Measurements from ENCODE around the gene PEX14.

PEX14 gene

GRCh38 chr1:10470043-10470442, 4.7 kb upstream of the PEX14 start:
- Histone ChIP-seq H3K4ac (ENCODE audit: low read depth in 1 of 2, low read length in 2 of 2) (no peak overlapping the region), H2AFZ (ENCODE audit: low read depth, low read length) (no peak overlapping the region), H3K18ac (ENCODE audit: low read depth in 1 of 2, low read length in 2 of 2) (no peak overlapping the region), H2BK15ac (ENCODE audit: low read depth, poor library complexity, severe bottlenecking) (no peak overlapping the region), H3K36me3 (ENCODE audit: control insufficient read depth in 1 of 2, insufficient read depth in 2 of 2, low read depth in 1 of 2, low read length in 2 of 2) (peaks cover 20 to 33% of the 10 kb centered on the region in 2 experiments), H3K14ac (ENCODE audit: low read length in 2 of 2) (no peak overlapping the region), H2BK5ac (ENCODE audit: low read depth, low read length, poor library complexity, severe bottlenecking) (no peak overlapping the region), H2AK5ac (ENCODE audit: low read length, severe bottlenecking) (no peak overlapping the region), H2BK12ac (ENCODE audit: low read length in 2 of 2) (no peak overlapping the region), H4K91ac (ENCODE audit: low read length) (no peak overlapping the region), H3K4me3 (ENCODE audit: insufficient read depth in 1 of 2, low read depth in 1 of 2, low read length in 2 of 2) (no peak overlapping the region), H3K79me1 (replicated peaks; ENCODE audit: low read length, poor library complexity, severe bottlenecking) (peaks cover 10% of the 10 kb centered on the region), H3K4me1 (ENCODE audit: control insufficient read depth, insufficient read depth, low read depth, low read length) (peaks cover 3% of the 10 kb centered on the region), H3K27ac (ENCODE audit: low read length, poor library complexity, severe bottlenecking) (no peak overlapping the region), H3K4me2 (ENCODE audit: low read length, poor library complexity, severe bottlenecking) (no peak overlapping the region), H3K9me3 (ENCODE audit: control insufficient read depth, low read length) (no peaks in the 10 kb centered on the region), H3K9ac (ENCODE audit: low read length) (no peak overlapping the region), H4K8ac (ENCODE audit: low read length) (no peak overlapping the region), H2BK120ac (ENCODE audit: low read depth, low read length) (no peak overlapping the region), H3K23ac (ENCODE audit: low read length in 2 of 2) (no peak overlapping the region), H3K27me3 (ENCODE audit: control insufficient read depth in 1 of 2, insufficient read depth in 1 of 2, low read length in 2 of 2) (no peaks in the 10 kb centered on the region)
- no CpG with 5 or more reads among the region's 4 CpGs for WGBS
- no peak for DNase-seq

GRCh38 chr1:10471411-10472219, 3.1 kb upstream of the PEX14 start:
- Histone ChIP-seq H2BK12ac (ENCODE audit: low read length in 2 of 2) (no peak overlapping the region), H3K27ac (ENCODE audit: low read length, poor library complexity, severe bottlenecking) (peak overlapping the region; percentile 15), H3K79me1 (replicated peaks; ENCODE audit: low read length, poor library complexity, severe bottlenecking) (peaks cover 15% of the 10 kb centered on the region), H2AK5ac (ENCODE audit: low read length, severe bottlenecking) (no peak overlapping the region), H3K23ac (ENCODE audit: low read length in 2 of 2) (peak overlapping the region in 1 of 2 experiments; percentile 23), H3K4me2 (ENCODE audit: low read length, poor library complexity, severe bottlenecking) (peak overlapping the region; percentile 80), H3K4me1 (ENCODE audit: control insufficient read depth, insufficient read depth, low read depth, low read length) (peaks cover 5% of the 10 kb centered on the region), H3K4ac (ENCODE audit: low read depth in 1 of 2, low read length in 2 of 2) (peak overlapping the region in 1 of 2 experiments; percentile 24), H2AFZ (ENCODE audit: low read depth, low read length) (peak overlapping the region; percentile 79), H2BK5ac (ENCODE audit: low read depth, low read length, poor library complexity, severe bottlenecking) (no peak overlapping the region), H3K36me3 (ENCODE audit: control insufficient read depth in 1 of 2, insufficient read depth in 2 of 2, low read depth in 1 of 2, low read length in 2 of 2) (peaks cover 4 to 24% of the 10 kb centered on the region in 2 experiments), H3K18ac (ENCODE audit: low read depth in 1 of 2, low read length in 2 of 2) (peak overlapping the region in 1 of 2 experiments; percentile 26), H3K4me3 (ENCODE audit: insufficient read depth in 1 of 2, low read depth in 1 of 2, low read length in 2 of 2) (peak overlapping the region; percentile 68 to 86), H3K9ac (ENCODE audit: low read length) (peak overlapping the region; percentile 78), H3K27me3 (ENCODE audit: control insufficient read depth in 1 of 2, insufficient read depth in 1 of 2, low read length in 2 of 2) (no peaks in the 10 kb centered on the region), H4K91ac (ENCODE audit: low read length) (peak overlapping the region; percentile 18), H3K9me3 (ENCODE audit: control insufficient read depth, low read length) (no peaks in the 10 kb centered on the region), H2BK15ac (ENCODE audit: low read depth, poor library complexity, severe bottlenecking) (no peak overlapping the region), H4K8ac (ENCODE audit: low read length) (peak overlapping the region; percentile 75), H3K14ac (ENCODE audit: low read length in 2 of 2) (no peak overlapping the region), H2BK120ac (ENCODE audit: low read depth, low read length) (no peak overlapping the region)
- WGBS: under 1% methylated on average over 22 of the region's 23 CpGs
- no peak for DNase-seq

- Histone ChIP-seq H3K79me1 (replicated peaks; ENCODE audit: low read length, poor library complexity, severe bottlenecking) (peaks cover 18% of the 10 kb centered on the region), H2BK15ac (ENCODE audit: low read depth, poor library complexity, severe bottlenecking) (peak within 1 kb of the TSS; percentile 92), H2AK5ac (ENCODE audit: low read length, severe bottlenecking) (no peak within 1 kb of the TSS), H3K4me2 (ENCODE audit: low read length, poor library complexity, severe bottlenecking) (peak within 1 kb of the TSS; percentile 80), H2BK5ac (ENCODE audit: low read depth, low read length, poor library complexity, severe bottlenecking) (no peak within 1 kb of the TSS), H3K4me3 (ENCODE audit: insufficient read depth in 1 of 2, low read depth in 1 of 2, low read length in 2 of 2) (peak within 1 kb of the TSS; percentile 68 to 86), H2BK120ac (ENCODE audit: low read depth, low read length) (no peak within 1 kb of the TSS), H3K23ac (ENCODE audit: low read length in 2 of 2) (peak within 1 kb of the TSS in 1 of 2 experiments; percentile 23), H4K8ac (ENCODE audit: low read length) (peak within 1 kb of the TSS; percentile 75), H3K27ac (ENCODE audit: low read length, poor library complexity, severe bottlenecking) (peak within 1 kb of the TSS; percentile 15), H4K91ac (ENCODE audit: low read length) (peak within 1 kb of the TSS; percentile 78), H3K18ac (ENCODE audit: low read depth in 1 of 2, low read length in 2 of 2) (peak within 1 kb of the TSS in 1 of 2 experiments; percentile 26), H3K27me3 (ENCODE audit: control insufficient read depth in 1 of 2, insufficient read depth in 1 of 2, low read length in 2 of 2) (no peaks in the 10 kb centered on the region), H3K4me1 (ENCODE audit: control insufficient read depth, insufficient read depth, low read depth, low read length) (peaks cover 5% of the 10 kb centered on the region), H3K9me3 (ENCODE audit: control insufficient read depth, low read length) (no peaks in the 10 kb centered on the region), H3K9ac (ENCODE audit: low read length) (peak within 1 kb of the TSS; percentile 78), H3K4ac (ENCODE audit: low read depth in 1 of 2, low read length in 2 of 2) (peak within 1 kb of the TSS in 1 of 2 experiments; percentile 24), H2AFZ (ENCODE audit: low read depth, low read length) (peak within 1 kb of the TSS; percentile 79), H3K14ac (ENCODE audit: low read length in 2 of 2) (no peak within 1 kb of the TSS), H2BK12ac (ENCODE audit: low read length in 2 of 2) (no peak within 1 kb of the TSS), H3K36me3 (ENCODE audit: control insufficient read depth in 1 of 2, insufficient read depth in 2 of 2, low read depth in 1 of 2, low read length in 2 of 2) (peaks cover 3 to 18% of the 10 kb centered on the region in 2 experiments)
- peak; percentile 97 for DNase-seq
- 2% methylated on average over 55 of the region's 59 CpGs for WGBS
Measured at GRCh38 chr1:10472220-10473144, 2.3 kb upstream of the PEX14 start, which contains the start of gene DFFA. Gene DFFA (minus strand): TSS chr1:10472529. CDS start chr1:10472458, 71 bp downstream.

Data from mesenchymal stem cell (in vitro differentiated cells and primary cell).